Left ventricle myocardium inferior (tissue), 1 donor: ENCODE data around the gene DNAJB1. TPM values are rescaled to one million over a fixed set of nuclear protein-coding genes. Genes with fewer than 3 reads are reported as not detected.

Experiments used
- DNase-seq: peaks from one replicate; pipeline ENCODE4 v3.0.0-alpha.2; 2020
- H3K27ac ChIP-seq: fragments of 200-600 bp; replicated peaks from 2 replicates; pipeline ENCODE4 v1.8.0; 2021
- H3K27me3 ChIP-seq: fragments of 200-600 bp; 2 replicates; pipeline ENCODE4 v1.8.0; 2021; ENCODE audit warnings: low read depth
- H3K36me3 ChIP-seq: fragments of 200-600 bp; 2 replicates; pipeline ENCODE4 v1.8.0; 2021
- H3K4me1 ChIP-seq: fragments of 200-600 bp; 2 replicates; pipeline ENCODE4 v1.8.0; 2021
- H3K4me3 ChIP-seq: fragments of 200-600 bp; 2 replicates; pipeline ENCODE4 v1.8.0; 2021; ENCODE audit warnings: mild to moderate bottlenecking, moderate library complexity
- H3K9me3 ChIP-seq: fragments of 200-600 bp; replicated peaks from 2 replicates; pipeline ENCODE4 v1.8.0; 2021
- intact Hi-C: fragments of 100-400 bp; cut with micrococcal nuclease; formaldehyde crosslinking; loops from one replicate; pipeline ENCODE4 v1.11.0; 2022
- total RNA-seq: library from RNA; stranded (reverse); fragmentation: NEBNext Ultra II Directional; extraction: Animal tissue kit (Norgen Biotek cat#: 25700); gene quantifications from one replicate; pipeline ENCODE4 v1.2.1, GENCODE V29; 2021
- TF ChIP-seq, protein P1 (sequence below): fragments of 200-600 bp; IDR thresholded peaks from 2 replicates; pipeline ENCODE4 v1.8.0; 2021; ENCODE audit warnings: antibody characterized with exemption, mild to moderate bottlenecking, borderline replicate concordance
- donor health status: DM: no; HTN: yes; CAD: no; lungs with severe emphysema.

The DNAJB1 gene
- total RNA-seq, 1 donor from 2014 or later: 48.7 TPM

- Histone ChIP-seq H3K4me1 (peaks cover 49% of the 10 kb centered on the region), H3K9me3 (no peaks in the 10 kb centered on the region), H3K4me3 (peak within 1 kb of the TSS; percentile 82), H3K27me3 (no peaks in the 10 kb centered on the region), H3K27ac (peak within 1 kb of the TSS; percentile 95), H3K36me3 (no peaks in the 10 kb centered on the region)
- intact Hi-C loops: no loop called here
- TF ChIP-seq, protein P1, sequence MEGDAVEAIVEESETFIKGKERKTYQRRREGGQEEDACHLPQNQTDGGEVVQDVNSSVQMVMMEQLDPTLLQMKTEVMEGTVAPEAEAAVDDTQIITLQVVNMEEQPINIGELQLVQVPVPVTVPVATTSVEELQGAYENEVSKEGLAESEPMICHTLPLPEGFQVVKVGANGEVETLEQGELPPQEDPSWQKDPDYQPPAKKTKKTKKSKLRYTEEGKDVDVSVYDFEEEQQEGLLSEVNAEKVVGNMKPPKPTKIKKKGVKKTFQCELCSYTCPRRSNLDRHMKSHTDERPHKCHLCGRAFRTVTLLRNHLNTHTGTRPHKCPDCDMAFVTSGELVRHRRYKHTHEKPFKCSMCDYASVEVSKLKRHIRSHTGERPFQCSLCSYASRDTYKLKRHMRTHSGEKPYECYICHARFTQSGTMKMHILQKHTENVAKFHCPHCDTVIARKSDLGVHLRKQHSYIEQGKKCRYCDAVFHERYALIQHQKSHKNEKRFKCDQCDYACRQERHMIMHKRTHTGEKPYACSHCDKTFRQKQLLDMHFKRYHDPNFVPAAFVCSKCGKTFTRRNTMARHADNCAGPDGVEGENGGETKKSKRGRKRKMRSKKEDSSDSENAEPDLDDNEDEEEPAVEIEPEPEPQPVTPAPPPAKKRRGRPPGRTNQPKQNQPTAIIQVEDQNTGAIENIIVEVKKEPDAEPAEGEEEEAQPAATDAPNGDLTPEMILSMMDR: no peak
- DNase-seq: peak; percentile 100
These were observed 11.2 kb upstream of the DNAJB1 start, which contains the start of gene TECR for GRCh38 chr19:14529254-14530004. Gene TECR, plus strand, starts transcription at chr19:14529594. Its CDS starts 103 bp downstream, at chr19:14529697.

- Histone ChIP-seq H3K4me1 (peaks cover 47% of the 10 kb centered on the region), H3K27ac (peak overlapping the region; percentile 29), H3K27me3 (no peaks in the 10 kb centered on the region), H3K36me3 (no peaks in the 10 kb centered on the region), H3K4me3 (peak overlapping the region; percentile 82), H3K9me3 (no peaks in the 10 kb centered on the region)
- TF ChIP-seq, protein P1: no peak
- DNase-seq: no peak
- intact Hi-C loops: no loop called here
These were observed 10.4 kb upstream of the DNAJB1 start for GRCh38 chr19:14528419-14529253.

DNA sequence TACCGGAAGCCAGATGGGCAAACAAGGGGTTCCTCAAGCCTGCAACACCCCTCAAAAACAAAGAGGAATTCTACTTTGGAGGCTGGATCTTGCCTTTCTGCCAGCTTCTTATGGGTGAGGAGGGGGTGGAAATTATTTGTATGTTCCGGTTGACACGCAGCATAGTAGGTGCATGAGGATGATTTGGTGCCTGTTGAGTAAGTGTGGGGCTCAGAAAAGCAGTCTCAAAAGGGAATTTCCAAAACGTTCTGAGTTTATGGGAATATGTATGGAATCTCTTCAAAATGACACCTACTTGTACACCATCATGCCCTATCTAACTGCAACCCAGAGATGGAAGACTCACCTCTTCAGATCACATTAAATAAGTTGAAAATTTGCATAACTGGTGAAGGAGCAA is 8.2 kb upstream of the DNAJB1 start:
- Histone ChIP-seq H3K9me3 (no peaks in the 10 kb centered on the region), H3K27me3 (no peaks in the 10 kb centered on the region), H3K4me1 (peaks cover 26% of the 10 kb centered on the region), H3K27ac (no peak overlapping the region), H3K4me3 (no peak overlapping the region), H3K36me3 (no peaks in the 10 kb centered on the region)
- DNase-seq: no peak
- TF ChIP-seq, protein P1: no peak
- intact Hi-C loops: no loop called here

DNA sequence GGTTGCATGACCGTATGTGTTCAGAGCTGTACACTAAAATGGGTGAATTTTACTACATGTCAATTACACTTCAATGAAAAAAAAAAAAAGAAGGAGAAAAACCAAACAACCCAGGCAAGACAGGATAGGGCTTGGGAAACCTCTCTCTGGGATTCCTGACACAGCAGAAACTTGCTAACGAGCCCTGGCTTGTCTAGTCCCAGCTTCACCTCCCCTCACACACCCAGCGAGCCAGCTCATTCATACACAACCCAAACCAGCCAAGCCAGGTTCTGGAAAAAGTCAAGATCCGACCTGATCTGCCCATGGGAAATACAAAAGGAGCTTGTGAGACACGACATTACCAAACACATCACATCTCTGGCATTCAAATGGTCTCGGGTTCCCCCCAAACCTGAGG is 7.5 kb upstream of the DNAJB1 start:
- peaks cover 19% of the 10 kb centered on the region for H3K4me1 ChIP-seq
- intact Hi-C loops: no loop called here
- no peaks in the 10 kb centered on the region for H3K9me3 ChIP-seq
- no peak overlapping the region for H3K27ac ChIP-seq
- TF ChIP-seq, protein P1: no peak
- no peaks in the 10 kb centered on the region for H3K36me3 ChIP-seq
- H3K4me3 ChIP-seq: no peak overlapping the region
- DNase-seq: no peak
- no peaks in the 10 kb centered on the region for H3K27me3 ChIP-seq

- H3K36me3 ChIP-seq: peaks cover 16% of the 10 kb centered on the region
- H3K27ac ChIP-seq: no peak overlapping the region
- H3K27me3 ChIP-seq: no peaks in the 10 kb centered on the region
- TF ChIP-seq, protein P1: no peak
- H3K9me3 ChIP-seq: no peaks in the 10 kb centered on the region
- no peak overlapping the region for H3K4me3 ChIP-seq
- DNase-seq: no peak
- intact Hi-C loops: no loop called here
- peaks cover 34% of the 10 kb centered on the region for H3K4me1 ChIP-seq
These were observed 2.3 kb upstream of the DNAJB1 start for GRCh38 chr19:14520543-14520942.
